Nephron (organoid): ENCODE data around the gene FOXE3.
A peak's percentile ranks its signal among the peaks of the same experiment; 100 is the strongest.

Experiments
- H3K27ac Mint-ChIP-seq, 3 experiments: 2 replicates each; pipeline ENCODE4 v1.8.0; 2020; ENCODE audit warnings: mixed read lengths in 3 of 3, mild to moderate bottlenecking in 2 of 3, moderate library complexity in 1 of 3
- H3K27me3 Mint-ChIP-seq: 2 replicates; pipeline ENCODE4 v1.8.0; 2021; ENCODE audit warnings: low read depth, mild to moderate bottlenecking, moderate library complexity, mixed read lengths
- H3K36me3 Mint-ChIP-seq: 2 replicates; pipeline ENCODE4 v1.8.0; 2020; ENCODE audit warnings: low read depth, mixed read lengths
- H3K4me1 Mint-ChIP-seq: 2 replicates; pipeline ENCODE4 v1.8.0; 2020; ENCODE audit warnings: mixed read lengths
- H3K4me3 Mint-ChIP-seq, 3 experiments: 2 replicates each; pipeline ENCODE4 v1.8.0; 2020; ENCODE audit warnings: mild to moderate bottlenecking in 3 of 3, mixed read lengths in 3 of 3, moderate library complexity in 2 of 3
- H3K9me3 Mint-ChIP-seq: 2 replicates; pipeline ENCODE4 v1.8.0; 2020; ENCODE audit warnings: mixed read lengths
- CTCF ChIP-seq, 3 experiments: fragments of 200-600 bp; sonication (generic); IDR thresholded peaks; one replicate each; pipeline ENCODE4 v1.5.0; 2021; ENCODE audit warnings: antibody characterized with exemption in 3 of 3; ENCODE audit not compliant: unreplicated experiment in 3 of 3

FOXE3 gene

GRCh38 chr1:47399138-47399845 is 16.8 kb upstream of the FOXE3 start:
- no peaks in the 10 kb centered on the region for H3K4me1 Mint-ChIP-seq
- H3K36me3 Mint-ChIP-seq = no peaks in the 10 kb centered on the region
- H3K9me3 Mint-ChIP-seq = no peaks in the 10 kb centered on the region
- no peak for TF ChIP-seq CTCF (IDR thresholded peaks at IDR 0.05; ENCODE audit: unreplicated experiment in 3 of 3)
- H3K27me3 Mint-ChIP-seq = peaks cover 29% of the 10 kb centered on the region
- H3K27ac Mint-ChIP-seq = no peak overlapping the region
- H3K4me3 Mint-ChIP-seq = no peak overlapping the region

GRCh38 chr1:47399846-47400155 is 16.3 kb upstream of the FOXE3 start:
- Mint-ChIP-seq H3K36me3 (no peaks in the 10 kb centered on the region), H3K4me1 (no peaks in the 10 kb centered on the region), H3K9me3 (no peaks in the 10 kb centered on the region), H3K4me3 (no peak overlapping the region), H3K27me3 (peaks cover 29% of the 10 kb centered on the region), H3K27ac (no peak overlapping the region)
- TF ChIP-seq CTCF (IDR thresholded peaks at IDR 0.05; ENCODE audit: unreplicated experiment in 3 of 3) = no peak

GRCh38 chr1:47401761-47402160 is 14.3 kb upstream of the FOXE3 start:
- peaks cover 4% of the 10 kb centered on the region for H3K4me1 Mint-ChIP-seq
- H3K36me3 Mint-ChIP-seq = no peaks in the 10 kb centered on the region
- H3K4me3 Mint-ChIP-seq = no peak overlapping the region
- no peak overlapping the region for H3K27ac Mint-ChIP-seq
- peaks cover 26% of the 10 kb centered on the region for H3K27me3 Mint-ChIP-seq
- no peaks in the 10 kb centered on the region for H3K9me3 Mint-ChIP-seq
- TF ChIP-seq CTCF (IDR thresholded peaks at IDR 0.05; ENCODE audit: unreplicated experiment in 3 of 3) = no peak

GRCh38 chr1:47402591-47402990 is 13.5 kb upstream of the FOXE3 start:
- no peaks in the 10 kb centered on the region for H3K9me3 Mint-ChIP-seq
- H3K36me3 Mint-ChIP-seq = no peaks in the 10 kb centered on the region
- no peak for TF ChIP-seq CTCF (IDR thresholded peaks at IDR 0.05; ENCODE audit: unreplicated experiment in 3 of 3)
- no peak overlapping the region for H3K27ac Mint-ChIP-seq
- H3K27me3 Mint-ChIP-seq = peaks cover 26% of the 10 kb centered on the region
- H3K4me1 Mint-ChIP-seq = peaks cover 4% of the 10 kb centered on the region
- no peak overlapping the region for H3K4me3 Mint-ChIP-seq

GRCh38 chr1:47403321-47403910 is 12.7 kb upstream of the FOXE3 start:
- Mint-ChIP-seq H3K4me1 (peaks cover 8% of the 10 kb centered on the region), H3K27ac (no peak overlapping the region), H3K4me3 (no peak overlapping the region), H3K9me3 (no peaks in the 10 kb centered on the region), H3K36me3 (no peaks in the 10 kb centered on the region), H3K27me3 (peaks cover 30% of the 10 kb centered on the region)
- no peak for TF ChIP-seq CTCF (IDR thresholded peaks at IDR 0.05; ENCODE audit: unreplicated experiment in 3 of 3)

- peaks cover 28% of the 10 kb centered on the region for H3K4me1 Mint-ChIP-seq
- no peak for TF ChIP-seq CTCF (IDR thresholded peaks at IDR 0.05; ENCODE audit: unreplicated experiment in 3 of 3)
- no peaks in the 10 kb centered on the region for H3K36me3 Mint-ChIP-seq
- H3K4me3 Mint-ChIP-seq = no peak overlapping the region
- peak overlapping the region in 2 of 3 experiments; percentile 23 to 26 for H3K27ac Mint-ChIP-seq
- H3K9me3 Mint-ChIP-seq = no peaks in the 10 kb centered on the region
- peaks cover 39% of the 10 kb centered on the region for H3K27me3 Mint-ChIP-seq
These were observed 10.4 kb upstream of the FOXE3 start for GRCh38 chr1:47405697-47406096.
